ENCODE data around the gene MFSD6.

- TF ChIP-seq CTCF (IDR thresholded peaks at IDR 0.05), result no peak
- no peak for TF ChIP-seq EP300 (IDR thresholded peaks at IDR 0.05)
These were observed 32.0 kb downstream of the MFSD6 start for GRCh38 chr2:190440113-190440512.
